Kasumi-1 (cell line): ENCODE results near the gene TFAP2C.

ENCODE experiments used
- DNase-seq, 2 experiments: peaks; one replicate each; lab custom pipeline; 2025; lab: John Stamatoyannopoulos, UW

Gene TFAP2C

DNA sequence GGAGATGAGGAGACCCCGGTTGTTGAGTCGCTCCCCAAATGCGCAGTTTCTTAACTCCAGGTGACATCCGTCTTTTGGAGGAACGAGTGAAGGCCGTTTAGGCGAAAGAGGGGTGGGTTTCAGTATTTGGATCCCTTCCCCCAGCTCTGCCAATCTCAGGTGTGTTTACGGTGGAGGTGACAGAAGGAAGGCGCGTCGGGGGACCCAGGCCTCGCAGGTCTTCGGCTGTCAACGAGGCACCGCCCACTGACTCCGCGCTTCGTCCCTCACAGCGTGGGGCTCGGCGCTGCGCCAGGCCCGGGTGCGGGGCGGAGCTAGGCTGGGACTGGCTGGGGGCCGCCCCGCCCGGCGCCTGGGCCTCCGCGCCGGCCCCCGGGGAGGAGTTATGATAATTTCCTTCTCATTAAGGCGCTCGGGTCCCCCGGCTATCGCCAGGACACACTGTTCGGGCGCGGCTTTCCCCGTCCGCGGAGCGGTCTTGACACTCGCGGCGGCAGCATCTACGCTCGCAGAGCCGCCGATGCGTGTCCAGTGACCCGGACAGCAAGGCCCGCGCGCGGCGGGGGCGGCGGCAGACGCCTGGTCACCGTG is at the start of gene TFAP2C:
Gene TFAP2C (plus strand): TSS at position 434 of the 591 bp plus-strand sequence. CDS start 239 bp downstream, outside the sequence.
- DNase-seq = no peak

DNA sequence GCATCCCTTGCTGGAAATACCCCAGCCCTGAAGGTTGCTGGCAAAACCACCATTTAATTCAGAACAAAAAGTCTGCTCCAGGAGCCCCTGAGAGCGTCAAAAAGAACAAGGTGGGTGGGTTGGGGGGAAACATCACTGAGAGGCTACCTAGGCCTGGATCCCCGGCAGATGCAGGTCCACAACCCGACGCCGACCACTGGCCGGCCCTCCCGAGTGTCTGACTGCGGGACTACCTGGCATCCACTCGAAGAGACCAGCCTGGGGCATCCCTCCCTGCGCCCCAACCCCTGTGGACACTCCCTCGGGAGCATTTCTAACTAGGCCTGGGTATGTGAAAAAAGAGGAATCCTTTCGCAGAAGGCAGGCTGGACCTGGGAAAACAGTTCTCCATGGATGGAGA is 48.9 kb upstream of the TFAP2C start:
- DNase-seq = no peak

DNA sequence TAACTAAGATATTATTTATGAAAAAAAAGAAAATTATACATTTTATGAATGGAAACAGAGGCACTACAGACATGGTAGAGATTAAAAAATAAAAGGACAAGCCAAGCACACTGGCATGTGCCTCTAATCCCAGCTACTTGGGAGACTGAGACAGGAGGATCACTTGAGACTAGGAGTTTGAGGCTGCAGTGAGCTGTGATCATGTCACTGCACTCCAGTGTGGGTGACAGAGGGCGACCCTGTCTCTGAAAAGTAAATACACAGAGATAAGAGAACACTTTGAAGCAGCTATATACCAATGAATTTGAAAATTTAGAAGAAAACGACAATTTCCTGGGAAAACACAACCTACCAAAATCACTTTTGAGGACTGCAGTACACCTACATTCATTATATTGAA is 47.4 kb upstream of the TFAP2C start:
- no peak for DNase-seq

DNA sequence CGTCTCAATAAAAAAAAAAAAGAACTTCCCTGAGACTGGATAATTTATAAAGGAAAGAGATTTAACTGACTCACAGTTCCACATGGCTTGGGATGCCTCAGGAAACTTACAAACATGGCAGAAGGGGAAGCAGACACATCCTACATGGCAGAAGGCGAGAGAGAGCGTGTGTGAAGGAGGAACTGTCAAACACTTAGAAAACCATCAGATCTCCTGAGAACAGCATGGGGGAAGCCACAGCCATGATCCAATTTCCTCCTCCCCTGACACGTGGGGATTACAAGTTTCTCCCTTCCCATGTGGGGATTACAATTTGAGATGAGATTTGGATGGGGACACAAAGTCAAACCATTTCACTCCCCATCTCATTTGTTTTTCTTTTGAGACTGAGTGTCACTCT is 46.6 kb upstream of the TFAP2C start:
- peak; percentile 59 to 74 for DNase-seq

DNA sequence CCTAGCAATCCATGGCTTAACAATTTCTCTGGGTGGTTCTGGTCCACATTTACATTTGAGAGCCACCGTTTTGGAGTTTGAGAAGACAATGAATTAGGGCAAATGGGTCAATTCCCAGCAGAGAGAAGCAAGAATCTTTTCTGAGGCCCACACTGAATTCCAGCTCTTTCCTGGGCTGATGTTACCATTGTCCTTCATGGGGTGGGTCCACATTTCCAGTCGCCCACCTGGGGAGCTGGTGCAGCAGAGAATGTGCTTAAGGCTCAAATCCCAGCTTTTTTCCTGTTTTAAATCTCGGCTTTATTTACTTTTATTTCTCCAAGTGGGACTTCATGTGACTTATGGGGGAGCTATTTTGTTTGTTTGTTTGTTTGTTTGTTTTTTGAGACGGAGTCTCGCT is 44.2 kb upstream of the TFAP2C start:
- DNase-seq = no peak

DNA sequence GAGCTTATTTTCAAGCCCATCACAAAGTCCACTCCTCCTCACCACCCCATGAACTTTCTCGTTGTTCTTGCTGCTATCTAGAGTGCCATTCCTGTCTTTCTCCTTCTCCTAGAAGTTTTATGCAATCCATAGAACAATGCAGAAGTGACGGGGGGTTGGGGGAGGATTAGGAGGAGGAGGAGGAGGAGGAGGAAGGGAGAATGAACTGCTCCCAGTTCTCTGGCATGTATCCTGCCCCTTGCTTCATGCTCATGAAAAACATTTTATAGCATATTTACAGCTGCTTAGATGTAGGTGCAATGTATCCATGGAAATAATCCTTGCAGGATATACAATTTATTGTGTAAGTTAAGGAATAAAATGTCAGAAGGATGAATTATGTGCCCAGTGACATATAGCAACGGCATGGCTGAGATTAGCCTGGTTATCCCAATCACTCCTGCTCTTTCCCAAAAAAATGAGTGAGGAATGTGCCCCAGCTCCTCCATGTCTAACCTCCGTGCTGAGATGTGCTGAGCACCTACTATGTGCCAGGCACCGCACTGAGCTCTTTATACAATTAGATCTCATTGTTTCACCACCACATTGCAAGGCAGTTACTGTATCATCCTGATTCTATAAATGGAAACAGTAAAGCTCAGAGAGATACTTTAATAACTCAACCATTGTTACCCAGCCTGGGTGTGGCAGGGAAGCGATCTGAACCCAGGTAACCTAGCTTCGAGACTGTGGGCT is 41.6 kb upstream of the TFAP2C start:
- DNase-seq = no peak

DNA sequence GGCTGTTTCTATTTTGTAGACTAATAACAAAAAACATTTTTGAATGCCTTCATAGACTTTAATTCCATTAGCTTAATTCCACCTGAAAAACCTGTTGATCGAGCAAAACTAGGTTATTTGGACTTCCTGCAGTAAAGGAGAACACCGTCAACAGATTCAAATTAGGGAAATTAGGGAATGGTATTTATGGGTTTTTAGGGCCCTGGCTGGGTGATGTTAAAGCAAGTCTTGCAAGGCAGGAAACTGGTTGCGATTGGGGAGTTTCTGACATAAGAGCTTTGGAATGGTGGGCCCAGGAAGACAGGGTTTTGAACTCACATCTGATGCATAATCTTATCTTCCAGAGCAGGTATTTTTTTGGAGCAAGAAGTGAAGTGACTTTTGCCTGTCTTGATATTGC is 40.1 kb upstream of the TFAP2C start:
- DNase-seq = no peak

DNA sequence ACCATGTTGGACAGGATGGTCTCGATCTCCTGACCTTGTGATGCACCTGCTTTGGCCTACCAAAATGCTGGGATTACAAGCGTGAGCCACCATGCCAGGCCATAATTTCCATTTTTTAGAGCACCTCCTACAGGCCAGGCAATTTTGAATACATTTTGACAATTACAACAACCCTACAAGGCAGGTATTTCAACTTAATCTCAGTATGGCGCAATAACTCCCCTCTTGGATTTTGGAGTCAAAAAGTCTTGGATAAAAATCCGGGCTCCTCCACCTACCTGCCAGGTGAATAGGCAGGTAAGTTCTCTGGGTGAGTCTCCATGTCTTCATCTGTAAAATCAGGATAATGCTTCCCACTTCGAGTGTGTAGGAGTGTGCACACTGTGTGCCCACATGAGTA is 39.5 kb upstream of the TFAP2C start:
- no peak for DNase-seq

DNA sequence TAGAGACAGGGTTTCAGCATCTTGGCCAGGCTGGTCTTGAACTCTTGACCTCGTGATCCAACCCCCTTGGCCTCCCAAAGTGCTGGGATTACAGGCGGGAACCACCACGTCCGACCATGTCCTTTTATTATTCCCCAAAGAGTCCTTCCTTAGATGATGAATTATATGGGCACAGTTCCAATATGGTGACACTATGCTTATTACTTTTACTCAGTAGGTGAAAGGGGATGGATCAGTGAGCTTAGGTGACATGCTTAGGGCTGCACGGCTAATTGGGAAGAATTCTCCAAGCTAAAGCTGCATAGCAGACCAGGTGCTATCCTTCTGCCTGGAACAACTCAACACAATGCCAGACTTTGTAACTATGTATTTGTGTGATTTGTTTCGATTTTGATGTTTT is 38.2 kb upstream of the TFAP2C start:
- no peak for DNase-seq

DNA sequence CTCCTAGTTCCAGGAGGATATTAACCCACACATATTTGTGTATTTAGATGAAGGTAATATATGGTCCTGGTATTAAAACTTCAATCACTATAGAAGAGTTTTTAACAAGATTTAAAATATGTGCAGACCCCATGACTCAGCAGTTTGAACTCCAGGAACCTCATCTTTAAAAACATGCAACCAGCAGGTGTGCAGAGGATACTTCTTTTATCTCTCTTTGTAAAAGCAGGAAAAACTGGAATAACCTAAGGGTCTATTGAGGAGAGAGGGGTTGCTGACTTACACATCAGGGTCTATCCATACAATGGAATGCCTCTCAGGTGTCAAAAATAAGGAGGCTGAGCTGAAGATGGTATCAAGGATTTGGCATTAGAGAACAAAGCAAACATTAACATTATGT is 36.9 kb upstream of the TFAP2C start:
- DNase-seq = no peak

DNA sequence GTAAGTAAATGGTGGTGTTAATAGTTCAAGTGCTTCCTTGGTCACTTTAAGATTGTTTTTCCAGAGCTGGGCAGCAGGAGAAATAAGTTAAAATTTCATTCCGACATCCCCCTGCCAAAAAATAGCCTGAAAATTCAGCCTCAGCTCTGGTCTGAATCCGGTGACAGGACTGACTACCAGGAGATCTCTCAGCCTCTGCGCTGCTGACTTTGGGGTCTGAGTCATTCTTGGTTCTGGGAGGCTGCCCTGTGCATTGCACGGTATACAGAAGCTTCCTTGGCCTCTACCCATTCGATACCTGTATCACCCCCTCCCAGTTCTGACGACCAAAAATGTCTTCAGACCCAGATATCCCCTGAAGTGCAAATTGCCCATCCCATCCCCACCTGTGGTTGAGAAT is 36.3 kb upstream of the TFAP2C start:
- DNase-seq = no peak

DNA sequence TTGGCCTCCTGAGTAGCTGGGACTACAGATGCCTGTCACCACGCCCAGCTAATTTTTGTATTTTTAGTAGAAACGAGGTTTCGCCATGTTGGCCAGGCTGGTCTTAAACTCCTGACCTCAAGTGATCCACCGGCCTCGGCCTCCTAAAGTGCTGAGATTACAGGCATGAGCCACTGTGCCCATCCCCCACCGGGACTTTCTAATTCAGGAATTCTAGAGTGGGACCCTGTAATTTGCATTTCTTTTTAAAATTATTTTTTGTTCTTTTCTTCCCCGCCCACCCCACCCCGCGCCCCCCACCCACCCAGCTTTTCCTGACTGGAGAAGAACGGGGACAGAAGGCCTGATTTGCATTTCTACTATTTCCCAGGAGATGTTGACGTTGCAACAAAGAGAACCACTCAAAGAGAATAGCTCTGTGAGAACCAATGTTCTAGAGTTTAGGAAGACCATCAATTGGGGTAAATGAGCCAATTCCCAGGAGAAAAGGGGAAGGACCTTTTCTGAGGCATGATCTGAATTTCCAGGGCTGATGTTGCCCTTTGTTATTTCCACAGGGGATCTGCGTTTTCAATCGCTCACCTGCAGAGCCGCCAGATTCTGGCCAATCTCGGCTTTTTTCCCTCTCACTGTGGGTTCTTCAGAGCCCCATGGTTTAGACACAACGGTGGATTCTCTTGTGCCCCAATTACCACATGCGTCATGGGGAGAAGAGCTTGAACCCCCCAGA is 33.2 kb upstream of the TFAP2C start:
- no peak for DNase-seq

DNA sequence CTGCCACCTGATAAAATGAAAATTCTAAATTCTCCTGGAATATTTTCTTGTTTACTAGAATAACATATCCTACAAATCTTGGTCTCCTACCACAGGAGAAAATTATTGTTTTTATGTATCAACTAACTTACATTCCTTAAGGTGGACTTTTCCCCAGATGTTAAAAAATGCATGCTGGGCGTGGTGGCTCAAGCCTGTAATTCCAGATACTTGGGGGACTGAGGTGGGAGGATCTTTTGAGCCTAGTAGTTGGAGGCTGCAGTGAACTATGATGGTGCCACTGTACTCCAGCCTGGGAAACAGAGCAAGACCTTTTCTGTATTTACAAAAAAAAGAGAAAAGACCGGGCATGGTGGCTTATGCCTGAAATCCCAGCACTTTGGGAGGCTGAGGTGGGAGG is 27.9 kb upstream of the TFAP2C start:
- DNase-seq = no peak

DNA sequence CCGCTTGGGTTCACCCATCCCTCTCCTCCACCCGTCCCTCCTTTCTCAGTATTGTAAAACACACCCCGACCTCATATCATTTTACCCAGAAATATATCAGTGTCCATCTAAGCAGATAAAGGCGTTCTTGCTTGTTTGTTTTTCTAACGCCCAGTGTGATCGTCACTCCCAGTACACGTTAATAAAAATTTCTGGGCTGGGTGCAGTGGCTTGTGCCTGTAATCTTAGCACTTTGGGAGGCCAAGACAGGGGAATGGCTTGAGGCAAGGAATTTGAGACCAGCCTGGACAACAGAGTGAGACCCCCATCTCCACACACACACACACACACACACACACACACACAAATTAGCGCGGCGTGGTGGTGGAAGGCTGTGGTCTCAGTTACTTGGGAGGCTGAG is 24.4 kb upstream of the TFAP2C start:
- DNase-seq = no peak

DNA sequence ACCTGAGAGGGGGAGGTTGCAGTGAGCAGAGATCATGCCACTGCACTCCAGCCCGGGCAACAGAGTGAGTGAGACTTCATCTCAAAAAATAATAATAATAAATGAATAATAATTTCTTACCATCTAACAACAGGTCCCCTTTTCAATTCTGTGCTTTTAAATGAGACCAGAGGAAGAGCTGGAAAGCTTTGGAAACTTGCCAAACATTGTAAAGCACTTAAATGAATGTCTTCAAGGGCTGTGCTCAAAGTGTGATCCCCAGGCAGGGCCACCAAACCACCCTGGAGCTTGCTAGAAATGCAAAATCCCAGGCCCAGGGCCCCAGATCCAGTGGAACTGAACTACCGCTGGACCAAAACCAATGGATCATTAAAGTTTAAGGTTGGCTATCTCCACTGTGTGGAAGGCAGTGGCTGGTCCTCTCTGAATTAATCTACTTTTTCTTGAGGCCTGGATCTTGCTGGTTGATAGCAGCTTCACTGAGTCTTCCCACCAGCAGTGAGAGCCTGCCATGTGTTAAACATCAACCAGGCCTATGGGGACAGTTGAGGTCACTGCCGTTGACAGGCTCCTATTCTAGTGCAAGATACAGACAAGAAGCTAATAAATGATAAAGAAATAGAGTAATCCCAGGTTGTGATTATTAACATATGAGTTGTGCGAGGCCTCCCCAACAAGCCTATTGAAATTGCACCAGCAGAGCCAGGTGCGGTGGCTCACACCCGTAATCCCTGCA is 23.7 kb upstream of the TFAP2C start:
- no peak for DNase-seq

DNA sequence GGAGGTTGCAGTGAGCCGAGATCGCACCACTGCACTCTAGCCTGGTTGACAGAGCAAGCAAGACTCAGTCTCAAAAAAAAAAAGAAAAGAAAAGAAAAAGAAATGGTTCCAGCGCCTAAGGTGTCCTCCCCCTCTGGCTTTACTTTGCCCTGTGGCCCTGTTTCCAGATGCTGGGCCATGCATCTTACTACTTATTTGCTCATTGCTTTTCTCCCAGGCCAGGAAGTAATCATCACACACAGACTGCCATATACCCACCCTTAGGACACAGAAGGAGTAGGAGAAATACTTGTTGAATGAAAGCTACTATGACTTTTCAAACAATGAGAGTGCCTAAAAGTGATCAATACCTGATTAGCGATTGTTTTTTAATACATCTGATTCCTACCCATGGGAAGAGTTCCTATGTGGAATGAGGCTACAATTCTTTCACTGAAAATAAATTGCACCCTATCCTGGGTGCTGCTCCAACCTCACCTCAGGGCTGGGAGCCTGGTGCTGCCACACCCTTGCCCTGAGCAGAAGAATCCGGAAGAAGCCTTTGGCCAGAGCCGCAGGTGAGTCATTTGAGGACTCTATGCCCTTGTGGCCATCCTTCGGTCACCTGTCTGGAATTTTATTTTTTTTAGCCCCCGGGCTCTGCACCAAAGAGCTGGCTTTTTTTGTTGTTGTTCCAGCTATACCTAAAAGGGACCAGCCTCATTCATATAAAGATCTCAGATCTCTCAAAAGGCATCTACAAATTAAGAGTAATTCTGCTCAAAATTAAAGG is 22.7 kb upstream of the TFAP2C start:
- no peak for DNase-seq

DNA sequence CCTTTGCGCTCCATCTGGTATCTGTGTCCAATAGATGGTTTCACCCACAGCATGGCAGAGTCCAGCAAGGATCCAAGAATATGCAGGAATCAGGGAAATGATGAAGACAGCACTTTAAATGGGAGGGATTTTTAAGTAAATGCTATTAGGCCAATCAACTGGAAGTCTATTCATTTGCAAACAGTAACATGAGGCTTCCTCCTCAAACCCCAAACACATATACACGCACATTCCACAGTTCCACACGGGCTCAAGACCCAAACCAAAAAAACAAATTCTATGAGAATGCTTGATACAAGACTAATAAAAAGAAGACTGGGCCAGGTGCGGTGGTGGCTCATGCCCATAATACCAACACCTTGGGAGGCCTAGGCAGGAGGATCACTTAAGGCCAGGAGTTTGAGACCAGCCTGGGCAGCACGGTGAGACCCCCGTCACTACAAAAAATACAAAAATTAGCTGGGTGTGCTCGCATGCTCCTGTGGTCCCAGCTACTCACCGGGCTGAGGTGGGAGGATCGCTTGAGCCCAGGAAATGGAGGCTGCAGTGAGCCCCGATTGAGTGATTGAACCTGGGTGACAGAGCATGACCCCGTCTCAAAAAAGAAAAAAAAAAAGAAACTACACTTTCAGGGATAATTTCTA is 21.9 kb upstream of the TFAP2C start:
- no peak for DNase-seq

DNA sequence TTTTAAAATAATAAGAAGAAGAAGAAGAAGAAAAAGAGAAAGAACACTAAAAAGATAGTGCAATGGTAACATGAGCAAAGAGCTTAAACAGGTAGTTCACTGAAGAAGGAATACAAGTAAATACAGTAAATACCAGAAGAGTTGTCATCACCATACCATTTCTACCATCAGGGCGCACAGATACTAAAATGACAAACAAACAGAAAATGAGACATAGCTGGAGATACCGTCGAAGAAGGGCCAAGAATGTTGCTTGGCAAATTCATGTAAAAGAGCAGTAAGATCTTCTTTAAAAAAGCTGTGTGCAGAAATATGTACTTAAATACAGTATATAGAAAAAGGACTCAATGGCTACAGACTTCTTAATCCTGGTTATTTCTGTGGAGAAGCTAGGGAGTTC is 20.7 kb upstream of the TFAP2C start:
- DNase-seq = no peak

DNA sequence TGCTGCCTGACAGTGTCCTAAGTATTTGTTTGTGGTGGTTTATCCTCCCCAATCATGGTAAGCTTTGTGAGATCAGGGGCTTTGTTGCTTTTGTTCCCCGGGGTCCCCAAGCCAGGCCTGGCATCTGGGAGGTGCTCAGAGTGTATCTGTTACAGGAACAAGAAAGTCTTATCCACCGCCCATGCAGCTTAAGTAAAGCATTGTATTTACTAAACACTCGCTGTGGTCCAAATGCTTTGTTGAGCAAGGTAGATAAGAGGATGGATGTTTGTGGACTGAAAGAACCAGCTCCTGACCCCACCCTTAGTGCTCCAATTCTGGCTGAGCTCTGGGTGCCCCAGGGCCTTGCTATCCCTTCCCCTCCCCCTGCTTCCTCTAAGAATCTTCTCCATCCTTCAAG is 19.8 kb upstream of the TFAP2C start:
- DNase-seq = no peak

DNA sequence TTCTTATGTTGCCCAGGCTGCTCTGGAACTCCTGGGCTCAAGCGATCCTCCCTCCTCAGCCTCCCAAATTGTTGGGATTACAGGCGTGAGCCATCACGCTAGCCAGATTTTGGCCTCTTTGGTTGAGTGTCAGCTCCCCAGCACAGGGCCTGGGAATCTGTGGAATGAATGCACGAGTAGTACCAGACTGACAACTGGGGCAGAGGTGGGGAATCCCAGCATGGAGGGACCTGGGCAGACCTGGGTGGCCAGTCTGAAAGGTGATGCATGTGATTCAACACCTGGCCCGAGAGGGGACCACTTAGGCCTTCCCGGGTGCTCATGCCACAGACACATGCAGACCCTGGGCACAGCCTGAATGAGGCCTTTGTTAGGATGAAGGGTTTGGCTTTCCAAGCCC is 19.0 kb upstream of the TFAP2C start:
- DNase-seq = no peak

DNA sequence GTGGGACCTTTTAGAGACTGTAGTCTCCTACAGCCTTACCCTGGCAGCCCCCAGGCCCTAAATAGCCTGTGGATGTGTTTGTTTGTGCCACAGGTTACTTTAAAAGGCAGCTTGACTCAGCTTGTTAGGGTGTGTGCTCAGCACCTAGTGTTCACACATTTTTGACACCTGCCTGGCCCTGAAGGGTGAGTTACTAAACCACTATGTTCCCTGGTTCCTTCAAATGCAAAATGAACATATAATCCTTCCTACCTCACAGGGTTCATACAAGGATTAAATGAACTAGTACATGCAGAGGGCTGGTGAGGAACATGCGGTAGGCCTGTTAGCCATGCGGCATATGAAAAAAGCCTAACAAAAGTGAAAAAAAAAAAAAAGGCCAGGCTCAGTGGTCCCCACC is 14.9 kb upstream of the TFAP2C start:
- no peak for DNase-seq
